Heart left ventricle (tissue), 16 donors: ENCODE measurements around the gene ZW10. TPM values are rescaled to one million over a fixed set of nuclear protein-coding genes. Genes with fewer than 3 reads are reported as not detected.

Experiments used
- ATAC-seq, 4 donors: fragments of 200-7000 bp; cut with Tn5 transposase; one replicate each; pipeline ENCODE4 v1.9.1; 2020 to 2022; ENCODE audit warnings: moderate library complexity in 4 of 4, mild to moderate bottlenecking in 3 of 4, moderate number of reproducible peaks in 1 of 4
- DNase-seq, 5 donors: peaks; one replicate each; pipeline ENCODE4 v3.0.0-alpha.2; 2020
- H3K27ac ChIP-seq, 12 donors: fragments of 200-600 bp; sonication (generic) in 4 of 12; one replicate each; pipeline versions ENCODE4 v1.5.0 to v1.8.0; 2016 to 2022; ENCODE audit warnings: mild to moderate bottlenecking in 2 of 12
- H3K27me3 ChIP-seq, 9 donors: fragments of 200-600 bp; sonication (generic) in 2 of 9; one replicate each; pipeline versions ENCODE4 v1.5.1 to v1.8.0; 2016 to 2022; ENCODE audit warnings: mild to moderate bottlenecking in 3 of 9
- H3K36me3 ChIP-seq, 9 donors: fragments of 200-600 bp; sonication (generic) in 2 of 9; one replicate each; pipeline versions ENCODE4 v1.5.0 to v1.8.0; 2018 to 2022; ENCODE audit warnings: mild to moderate bottlenecking in 2 of 9
- H3K4me1 ChIP-seq, 12 donors: fragments of 200-600 bp; sonication (generic) in 4 of 12; one replicate each; pipeline versions ENCODE4 v1.5.0 to v1.8.0; 2016 to 2022; ENCODE audit warnings: mild to moderate bottlenecking in 3 of 12
- H3K4me3 ChIP-seq, 12 donors: fragments of 200-600 bp; sonication (generic) in 4 of 12; one replicate each; pipeline versions ENCODE4 v1.5.0 to v1.8.0; 2017 to 2022; ENCODE audit warnings: mild to moderate bottlenecking in 9 of 12, moderate library complexity in 4 of 12
- H3K9me3 ChIP-seq, 12 donors: fragments of 200-600 bp; sonication (generic) in 4 of 12; one replicate each; pipeline versions ENCODE4 v1.5.0 to v1.8.0; 2016 to 2022; ENCODE audit warnings: mild to moderate bottlenecking in 1 of 12
- CTCF ChIP-seq, 12 donors: fragments of 200-600 bp; sonication (generic) in 4 of 12; IDR thresholded peaks; one replicate each; pipeline versions ENCODE4 v1.5.0 to v1.8.0; 2018 to 2022; ENCODE audit warnings: antibody characterized with exemption in 12 of 12, mild to moderate bottlenecking in 5 of 12
- POLR2A ChIP-seq, 2 donors: fragments of 450-650 bp; IDR thresholded peaks; one replicate each; pipeline ENCODE4 v1.6.1; 2017; ENCODE audit warnings: antibody characterized with exemption in 2 of 2, mild to moderate bottlenecking in 2 of 2, moderate library complexity in 2 of 2
- WGBS, 4 donors: extraction: QIAGEN DNeasy Blood & Tissue Kit in 2 of 4; methylation state at CpG; one replicate each; pipeline versions ENCODE4 v1.1.5 to v1.1.7; 2013 to 2018; 5-methylcytosine and 5-hydroxymethylcytosine counted together
- intact Hi-C, 10 donors: fragments of 100-400 bp; cut with DNase I; formaldehyde crosslinking; loops; one replicate each; pipeline versions ENCODE4 v1.11.1 to v1.14.2; 2022
- polyA plus RNA-seq, 2 donors: library from polyadenylated mRNA; stranded (reverse); fragments of 200-250 nt; gene quantifications; one replicate each; pipeline ENCODE4 v1.2.3, GENCODE V29; 2013
- total RNA-seq, 9 donors: library from RNA; depleted of rRNA in 2 of 9; stranded (reverse); fragments of >200 nt in 2 of 9; fragmentation: NEBNext Ultra II Directional in 3 of 9; extraction: Animal tissue kit (Norgen Biotek cat#: 25700) in 3 of 9; gene quantifications; one replicate each; pipeline versions ENCODE4 v1.1.0 to v1.2.4, GENCODE V29; 2016 to 2023
- donor health status: ischemic (EF 13 %, LVEDD 7.1; RV severe dilation, severe dysfunction).
- donor health status: healthy with polysubstance abuse.
- donor health status: DM: no; HTN: yes; CAD: no.
- donor health status: DM: no; HTN: no; CAD: no.
- donor health status: ischemic (EF 25% LVEDD 6.9; RV normal size, moderate dysfunction).
- donor health status: ischemic (EF 25% LVEDD 5.7; RV mildly dilated, moderate dysfunction).
- donor health status: healthy.
- donor health status: DM: yes; HTN: yes; CAD: no.
- donor health status: ischemic (EF 35%, LVEDD 5.7; RV mildly dilated, moderate dysfunction).
- donor health status: nonischemic (EF 11% LVEDD 7.7; RV severe dilation, severe dysfunction).
- donor health status: DM: yes; HTN: yes; CAD: no.
- donor health status: PGD.
- donor health status: ischemic (EF 29% LVEDD 5.4; RV normal size, mild dysfunction).
- donor health status: nonischemic (EF 23%, LVEDD 6.1; RV moderate dilation, normal function).

ZW10 gene
- total and polyA plus RNA-seq, 11 donors, result 2.2 to 12.0 (median 9.8) TPM

GRCh38 chr11:113689768-113690618, 83.5 kb downstream of the ZW10 start:
- WGBS, 4 donors, result 91 to 96% (median 95%) methylated on average over 19 of the region's 19 CpGs
- no peak overlapping the region for H3K27ac ChIP-seq
- H3K4me3 ChIP-seq, result no peak overlapping the region
- H3K4me1 ChIP-seq, result peaks cover 0 to 4% (median 0%) of the 10 kb centered on the region in 12 donors
- TF ChIP-seq POLR2A (IDR thresholded peaks at IDR 0.05), result no peak
- no peak for TF ChIP-seq CTCF (IDR thresholded peaks at IDR 0.05)
- no peaks in the 10 kb centered on the region for H3K9me3 ChIP-seq
- ATAC-seq, result peak in 1 of 4 donors; percentile 11
- no peaks in the 10 kb centered on the region for H3K27me3 ChIP-seq
- no peak for DNase-seq
- intact Hi-C loops, result no loop called here
- no peaks in the 10 kb centered on the region for H3K36me3 ChIP-seq

GRCh38 chr11:113685654-113686359, 87.7 kb downstream of the ZW10 start:
- Histone ChIP-seq H3K4me1 (peaks cover 0 to 3% (median 0%) of the 10 kb centered on the region in 12 donors), H3K36me3 (no peaks in the 10 kb centered on the region), H3K4me3 (no peak overlapping the region), H3K9me3 (no peaks in the 10 kb centered on the region), H3K27ac (no peak overlapping the region), H3K27me3 (no peaks in the 10 kb centered on the region)
- ATAC-seq, result no peak
- TF ChIP-seq POLR2A (IDR thresholded peaks at IDR 0.05) (no peak), CTCF (IDR thresholded peaks at IDR 0.05) (no peak)
- intact Hi-C loops, result no loop called here
- no peak for DNase-seq
- 55 to 64% (median 63%) methylated on average over 2 of the region's 2 CpGs for WGBS, 4 donors

DNA sequence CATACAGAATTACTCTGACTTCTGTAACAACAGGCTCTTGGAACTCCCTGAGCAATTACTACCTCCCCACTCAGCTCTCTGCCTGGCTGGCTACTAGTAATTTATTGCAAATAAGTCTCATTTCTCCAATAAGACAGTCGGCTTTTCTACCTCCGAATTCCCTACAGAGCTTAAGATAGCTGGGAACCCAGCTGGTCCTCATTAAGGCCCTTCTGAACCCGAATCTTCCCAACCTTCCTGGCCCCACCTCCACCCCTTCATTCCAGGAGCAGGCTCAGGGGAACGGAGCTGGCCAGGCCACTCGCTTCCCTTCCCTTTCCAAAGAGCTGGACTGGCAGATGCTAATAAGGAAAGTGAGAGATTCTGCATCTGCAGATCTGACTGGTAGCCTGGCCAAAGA, 89.0 kb downstream of the ZW10 start:
- H3K27ac ChIP-seq, result no peak overlapping the region
- no peak for ATAC-seq

More for the DNA sequence above, 89.0 kb downstream of the ZW10 start:
- no peak for DNase-seq
- Histone ChIP-seq H3K4me1 (peaks cover 0 to 3% (median 0%) of the 10 kb centered on the region in 12 donors), H3K36me3 (no peaks in the 10 kb centered on the region), H3K27me3 (no peaks in the 10 kb centered on the region), H3K4me3 (no peak overlapping the region), H3K9me3 (no peaks in the 10 kb centered on the region)
- TF ChIP-seq CTCF (IDR thresholded peaks at IDR 0.05), result no peak
- no peak for TF ChIP-seq POLR2A (IDR thresholded peaks at IDR 0.05)
- WGBS, 4 donors, result 47 to 73% (median 51%) methylated on average over 5 of the region's 5 CpGs
- intact Hi-C loops, result no loop called here
